Breast epithelium (tissue), 3 donors: ENCODE data around the gene AGAP5.

Experiments used
- POLR2A ChIP-seq: fragments of 450-650 bp; IDR thresholded peaks from one replicate; pipeline ENCODE4 v1.6.1; 2016; ENCODE audit warnings: antibody characterized with exemption, mild to moderate bottlenecking, moderate library complexity
- POLR2AphosphoS5 ChIP-seq, 3 donors: sonication (generic); formaldehyde crosslinking; IDR thresholded peaks; one replicate each; pipeline ENCODE4 v1.6.1; 2017; ENCODE audit warnings: antibody characterized with exemption in 3 of 3
- TF ChIP-seq, protein P1 (sequence below), 3 donors: fragments of 450-650 bp; IDR thresholded peaks; one replicate each; pipeline ENCODE4 v1.5.1; 2016 to 2017; ENCODE audit warnings: antibody characterized with exemption in 3 of 3, mild to moderate bottlenecking in 3 of 3, moderate library complexity in 3 of 3

DNA sequence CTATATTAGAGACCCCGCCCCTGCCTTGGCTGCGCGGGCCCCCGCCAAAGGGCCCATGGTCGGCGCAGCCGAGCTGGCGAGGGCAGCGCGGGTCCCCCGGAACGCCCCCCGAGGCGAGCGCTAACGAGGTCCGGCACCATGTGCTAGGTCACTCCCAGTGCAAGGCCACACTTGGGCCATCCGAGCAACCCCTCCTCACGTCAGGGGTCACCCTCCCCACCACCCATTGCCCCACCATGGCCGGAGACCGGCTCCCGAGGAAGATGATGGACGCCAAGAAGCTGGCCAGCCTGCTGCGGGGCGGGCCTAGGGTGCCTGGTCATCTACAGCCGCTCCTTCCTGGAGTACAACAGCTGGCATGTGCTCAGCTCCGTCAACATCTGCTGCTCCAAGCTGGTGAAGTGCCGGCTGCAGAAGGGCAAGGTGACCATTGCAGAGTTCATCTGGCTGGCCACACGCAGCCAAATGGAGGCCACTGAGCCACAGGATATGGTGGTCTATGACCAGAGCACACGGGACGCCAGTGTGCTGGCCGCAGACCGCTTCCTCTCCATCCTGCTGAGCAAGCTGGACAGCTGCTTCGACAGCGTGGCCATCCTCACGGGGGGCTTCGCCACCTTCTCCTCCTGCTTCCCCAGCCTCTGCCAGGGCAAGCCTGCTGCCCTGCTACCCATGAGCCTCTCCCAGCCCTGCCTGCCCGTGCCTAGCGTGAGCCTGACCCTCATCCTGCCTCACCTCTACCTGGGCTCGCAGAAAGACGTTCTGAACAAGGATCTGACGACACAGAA is 33.9 kb upstream of the AGAP5 start:
- TF ChIP-seq POLR2AphosphoS5 (IDR thresholded peaks at IDR 0.05) (no peak), POLR2A (no peak)
- TF ChIP-seq, protein P1, sequence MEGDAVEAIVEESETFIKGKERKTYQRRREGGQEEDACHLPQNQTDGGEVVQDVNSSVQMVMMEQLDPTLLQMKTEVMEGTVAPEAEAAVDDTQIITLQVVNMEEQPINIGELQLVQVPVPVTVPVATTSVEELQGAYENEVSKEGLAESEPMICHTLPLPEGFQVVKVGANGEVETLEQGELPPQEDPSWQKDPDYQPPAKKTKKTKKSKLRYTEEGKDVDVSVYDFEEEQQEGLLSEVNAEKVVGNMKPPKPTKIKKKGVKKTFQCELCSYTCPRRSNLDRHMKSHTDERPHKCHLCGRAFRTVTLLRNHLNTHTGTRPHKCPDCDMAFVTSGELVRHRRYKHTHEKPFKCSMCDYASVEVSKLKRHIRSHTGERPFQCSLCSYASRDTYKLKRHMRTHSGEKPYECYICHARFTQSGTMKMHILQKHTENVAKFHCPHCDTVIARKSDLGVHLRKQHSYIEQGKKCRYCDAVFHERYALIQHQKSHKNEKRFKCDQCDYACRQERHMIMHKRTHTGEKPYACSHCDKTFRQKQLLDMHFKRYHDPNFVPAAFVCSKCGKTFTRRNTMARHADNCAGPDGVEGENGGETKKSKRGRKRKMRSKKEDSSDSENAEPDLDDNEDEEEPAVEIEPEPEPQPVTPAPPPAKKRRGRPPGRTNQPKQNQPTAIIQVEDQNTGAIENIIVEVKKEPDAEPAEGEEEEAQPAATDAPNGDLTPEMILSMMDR (IDR thresholded peaks at IDR 0.05) = no peak
